ENCODE results near the gene UHRF2. TPM values are rescaled to one million over a fixed set of nuclear protein-coding genes. Genes with fewer than 3 reads are reported as not detected.

UHRF2 gene
- 36.1 and 115 TPM in 2 replicates for total RNA-seq

DNA sequence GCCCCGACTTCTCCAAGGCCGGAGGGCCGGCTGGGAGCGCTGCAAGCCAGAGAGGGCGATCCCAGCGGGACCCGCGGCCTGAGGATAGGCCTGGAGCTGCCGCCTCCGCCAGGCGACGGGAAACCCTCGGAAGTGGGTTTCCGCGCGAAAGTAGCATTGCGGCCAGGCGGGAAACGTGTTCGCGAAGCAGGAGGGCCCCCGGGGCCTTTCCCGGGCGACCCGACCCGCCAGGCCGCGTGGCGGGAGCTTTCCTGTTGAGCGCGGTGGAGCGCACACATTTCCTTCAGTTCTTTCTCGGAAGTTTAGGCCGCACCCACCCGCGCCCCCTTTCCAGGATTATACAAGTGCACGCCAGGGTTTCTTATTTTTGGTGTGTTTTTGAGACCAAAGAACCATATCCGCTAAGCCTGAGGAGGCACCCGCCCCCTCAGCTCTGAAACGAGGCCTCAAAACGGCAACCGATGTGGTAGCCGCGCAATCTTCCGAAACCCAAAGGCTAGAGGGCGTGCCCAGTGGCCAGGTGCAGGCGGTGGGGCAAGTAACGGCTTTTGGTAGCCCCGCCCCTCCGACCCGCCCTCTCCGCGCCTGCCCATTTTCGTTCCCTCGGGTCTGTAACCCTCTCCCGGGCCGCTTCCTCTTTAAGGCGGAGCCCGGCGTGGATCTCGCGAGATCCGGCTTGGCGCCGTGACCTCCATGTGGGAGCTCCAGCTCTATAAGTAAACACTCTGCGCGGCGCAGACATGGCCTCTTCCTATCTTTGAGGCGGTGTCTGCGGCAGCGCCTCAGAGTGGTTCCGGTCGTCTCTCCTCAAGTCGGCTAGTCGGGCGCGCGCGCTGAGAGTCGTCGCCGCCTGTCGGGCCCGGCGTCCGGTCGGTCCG is at the start of gene UHRF2:
TSS of gene UHRF2 (plus strand) at position 713 of the 878 bp plus-strand sequence. CDS start 292 bp downstream, outside the sequence.

Small RNA genes lying within 50 kb of the gene (small RNA-seq; reads per million reads assigned to genes)
- gene RN7SL25P (ENCODE audit: low replicate concordance), result not detected

Other genes with a start within 250 kb of the UHRF2 start
- gene IL33, start 197.4 kb upstream of the UHRF2 start, total RNA-seq, result 67.2 and 175 TPM in 2 replicates
- not detected in 2 replicates for gene TPD52L3, start 84.8 kb upstream of the UHRF2 start, total RNA-seq
- 0.22 and 1.6 TPM in 2 replicates for gene GLDC, start 232.5 kb downstream of the UHRF2 start, total RNA-seq